HG03521 (cell line): Measurements from ENCODE around the gene ARRDC2.
"Not testable (repeated sequence)": the region's sequence is repeated elsewhere in the genome, so short reads cannot be mapped to it uniquely, and the experiment has no call there.

Source experiments
- ATAC-seq: cut with Tn5 transposase; IDR thresholded peaks from one replicate; pipeline ENCODE4 v1.9.1; 2021; ENCODE audit warnings: mild to moderate bottlenecking, moderate library complexity; ENCODE audit not compliant: unreplicated experiment

ARRDC2 gene

DNA sequence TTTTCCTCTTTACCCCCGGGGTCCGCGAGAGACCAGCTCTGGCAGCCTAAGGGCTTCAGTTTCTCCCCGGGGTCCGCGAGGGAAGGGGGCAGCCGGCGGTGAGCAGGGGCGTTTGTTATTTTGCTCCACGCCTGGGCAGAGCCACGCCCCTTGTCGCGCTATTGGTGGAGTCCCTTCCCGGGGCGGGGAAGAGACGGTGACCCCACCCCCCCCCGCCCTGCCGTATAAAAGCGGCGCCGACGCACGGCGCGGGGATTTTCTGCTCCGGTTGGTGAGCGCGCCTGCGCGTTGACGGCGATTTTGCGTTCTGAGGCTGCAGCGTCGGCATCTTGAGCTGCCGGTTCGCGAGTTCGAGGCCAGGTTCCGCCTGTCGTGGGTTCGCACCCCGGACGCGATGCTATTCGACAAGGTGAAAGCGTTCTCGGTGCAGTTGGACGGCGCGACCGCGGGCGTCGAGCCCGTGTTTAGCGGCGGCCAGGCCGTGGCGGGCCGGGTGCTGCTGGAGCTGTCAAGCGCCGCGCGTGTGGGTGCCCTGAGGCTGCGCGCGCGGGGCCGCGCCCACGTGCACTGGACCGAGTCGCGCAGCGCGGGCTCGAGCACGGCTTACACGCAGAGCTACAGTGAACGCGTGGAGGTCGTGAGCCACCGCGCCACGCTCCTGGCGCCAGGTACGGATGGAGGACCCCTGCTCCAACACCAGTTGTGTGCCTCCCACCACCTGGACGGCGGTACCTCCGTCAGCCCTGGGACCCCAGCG is at the start of gene ARRDC2:
ARRDC2 (plus strand) TSS at position 254 of the 757 bp plus-strand sequence; CDS start at position 395, 141 bp downstream.
- ATAC-seq: peak; percentile 58

DNA sequence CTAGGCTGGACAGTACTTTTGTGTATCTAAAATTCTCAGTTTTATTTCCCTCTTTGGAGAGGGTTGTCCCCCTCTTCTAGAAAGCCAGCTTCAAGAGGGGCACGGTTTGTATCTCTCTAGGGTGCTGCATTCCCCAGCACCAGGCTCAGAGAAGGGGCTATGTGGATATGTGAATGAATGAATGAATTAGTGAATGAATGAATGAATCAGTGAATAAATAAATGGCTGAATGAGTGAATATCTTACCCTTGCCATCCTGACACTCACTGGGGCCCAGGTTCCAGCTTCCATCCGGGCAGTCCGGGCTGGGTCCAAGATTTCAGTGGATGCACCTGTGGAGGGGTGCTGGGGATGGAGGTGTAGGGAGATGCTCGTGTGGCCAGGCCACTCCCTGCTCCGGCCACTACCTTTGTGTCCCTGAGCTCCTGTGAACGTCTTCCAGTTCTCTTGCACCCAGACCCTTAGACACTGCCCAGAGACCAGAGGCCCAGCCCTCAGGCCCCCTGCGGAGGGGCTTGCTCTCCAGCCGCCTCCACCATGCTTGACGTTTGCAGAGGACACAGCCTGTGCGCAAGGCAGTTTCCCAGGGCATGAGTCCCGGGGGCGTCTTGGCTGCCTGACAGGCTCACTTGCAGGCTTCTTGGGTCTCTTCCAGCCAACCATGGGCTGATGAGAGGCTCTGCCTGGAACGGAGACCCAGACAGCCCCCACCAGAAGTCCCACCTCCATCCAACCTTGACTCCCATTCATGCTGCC is 43.9 kb upstream of the ARRDC2 start:
- ATAC-seq: no peak

DNA sequence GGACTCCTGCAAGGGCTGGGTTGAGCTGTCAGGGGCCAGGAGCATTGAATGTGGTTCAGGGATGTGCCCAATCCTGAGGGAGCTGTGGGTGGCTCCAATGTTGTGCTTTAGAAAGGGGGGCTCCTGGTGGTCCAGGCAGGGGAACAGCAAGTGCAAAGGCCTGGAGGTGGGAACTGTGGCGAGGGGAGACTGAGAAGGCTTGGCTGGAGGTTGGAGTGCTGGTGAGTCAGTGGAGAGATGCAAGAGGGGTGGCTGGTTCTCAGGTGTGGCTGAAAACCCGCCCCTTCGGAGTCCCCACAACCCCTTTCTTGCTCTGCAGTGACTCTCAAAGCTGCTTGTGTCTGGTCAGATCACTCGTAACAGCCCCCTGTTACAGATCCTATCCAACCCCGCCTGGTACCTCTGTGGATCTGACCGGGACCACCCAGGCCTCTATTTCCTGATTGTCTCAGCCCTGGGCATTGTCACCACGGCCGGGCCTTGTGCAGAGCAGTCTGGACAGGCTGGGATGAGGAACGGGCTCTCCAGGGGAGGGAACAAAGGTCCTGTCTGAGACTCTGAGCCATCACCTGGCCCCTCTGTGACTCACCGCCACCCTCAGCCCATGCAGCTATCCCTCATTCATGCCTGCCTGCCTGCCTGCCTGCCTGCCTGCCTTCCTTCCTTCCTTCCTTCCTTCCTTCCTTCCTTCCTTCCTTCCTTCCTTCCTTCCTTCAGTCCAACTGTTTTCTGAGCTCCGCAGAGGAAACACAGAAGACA is 42.4 kb upstream of the ARRDC2 start:
- no peak for ATAC-seq

DNA sequence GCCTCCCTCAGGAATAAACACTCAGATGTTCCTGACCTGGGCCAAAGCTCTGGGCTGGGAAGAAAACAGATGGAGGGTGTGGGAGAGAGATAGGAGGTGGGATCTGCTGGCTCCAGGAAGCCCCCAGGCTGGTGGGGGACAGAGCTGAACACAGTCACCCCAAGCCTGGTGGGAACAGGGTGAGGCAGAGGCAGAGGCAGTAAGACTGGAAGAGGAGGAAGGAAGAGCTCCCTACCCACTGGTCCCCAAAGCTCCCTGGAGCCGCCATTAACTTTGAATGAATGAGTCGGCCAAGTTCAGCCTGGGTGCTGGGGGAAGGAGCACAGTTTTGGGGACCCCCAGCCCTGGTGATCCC is 41.9 kb upstream of the ARRDC2 start:
- ATAC-seq: no peak

DNA sequence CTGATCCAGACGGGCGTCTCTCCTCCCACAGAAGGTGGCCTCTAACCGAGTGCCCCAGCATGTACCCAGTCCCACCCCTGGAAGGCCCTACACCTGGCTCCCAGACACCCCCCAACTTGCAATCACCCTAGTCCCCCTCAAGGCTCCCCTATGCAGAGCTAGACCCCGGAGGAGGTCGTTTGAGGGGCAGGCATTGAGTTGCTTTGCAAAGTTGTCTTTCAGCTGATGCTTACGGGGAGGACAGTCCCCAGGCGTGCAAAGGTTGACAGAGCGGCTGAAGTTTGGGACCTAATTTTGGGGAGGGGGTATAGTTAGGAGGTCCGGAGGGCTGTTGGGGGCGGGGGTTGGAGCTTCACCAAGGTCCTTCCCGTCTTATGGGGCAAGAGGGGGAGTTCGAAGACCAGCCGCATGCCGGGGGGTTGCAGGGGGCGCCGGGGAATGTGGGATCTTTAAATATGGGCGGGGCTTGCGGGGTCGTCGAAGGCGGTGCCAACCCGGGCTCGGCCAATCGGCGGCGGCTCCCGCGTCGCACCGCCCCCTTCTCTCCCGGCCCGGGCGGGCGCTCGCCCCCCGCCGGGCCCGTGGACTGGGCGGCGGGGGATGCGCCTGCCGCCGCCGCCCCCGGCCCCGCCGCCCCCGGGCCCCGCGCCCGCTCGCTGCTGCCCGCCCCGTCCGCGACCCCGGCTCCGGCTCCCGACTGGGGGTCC is 41.3 kb upstream of the ARRDC2 start, which contains the start of gene KCNN1:
KCNN1 (plus strand) TSS at position 558 of the 707 bp plus-strand sequence. CDS start 6,782 bp downstream, outside the sequence.
- no peak for ATAC-seq

DNA sequence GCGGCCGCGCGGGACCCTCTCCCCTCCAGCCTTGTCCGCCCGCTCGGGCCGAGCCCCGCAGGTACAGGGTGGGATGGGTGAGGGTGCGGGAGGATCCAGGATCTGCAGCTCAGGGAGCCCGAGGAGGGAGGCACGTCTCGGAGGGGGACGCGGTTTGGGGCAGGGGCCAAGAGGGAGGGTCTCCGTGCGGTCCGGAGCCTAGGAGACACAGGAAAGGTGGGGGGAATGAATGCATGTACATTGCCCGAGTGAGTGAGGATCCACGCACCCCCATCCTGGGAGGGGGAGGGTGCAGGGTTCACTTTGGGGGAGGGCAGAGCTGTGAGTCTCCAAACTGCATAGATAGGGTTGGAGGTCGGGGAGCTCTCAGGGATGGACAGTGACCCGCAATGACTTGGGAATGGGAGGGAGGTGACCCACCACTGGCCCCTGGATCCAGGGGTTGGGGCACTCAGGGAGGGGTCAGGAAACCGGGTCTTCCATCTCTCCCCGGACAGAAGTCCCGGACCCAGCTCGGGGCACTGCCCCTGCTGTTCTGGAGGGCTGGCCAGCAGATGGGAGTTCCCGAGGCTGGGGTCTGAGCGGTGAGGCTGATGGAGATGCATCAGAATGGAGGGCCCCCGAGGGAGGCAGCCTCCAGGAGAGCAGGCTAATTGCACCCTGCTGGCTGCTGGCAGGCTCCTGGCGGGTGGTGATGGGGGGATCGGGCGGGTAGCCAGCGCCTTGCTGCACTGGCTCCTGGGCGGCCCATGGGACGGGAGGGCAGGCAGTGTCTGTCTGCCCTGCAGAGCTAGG is 40.5 kb upstream of the ARRDC2 start:
- no peak for ATAC-seq

DNA sequence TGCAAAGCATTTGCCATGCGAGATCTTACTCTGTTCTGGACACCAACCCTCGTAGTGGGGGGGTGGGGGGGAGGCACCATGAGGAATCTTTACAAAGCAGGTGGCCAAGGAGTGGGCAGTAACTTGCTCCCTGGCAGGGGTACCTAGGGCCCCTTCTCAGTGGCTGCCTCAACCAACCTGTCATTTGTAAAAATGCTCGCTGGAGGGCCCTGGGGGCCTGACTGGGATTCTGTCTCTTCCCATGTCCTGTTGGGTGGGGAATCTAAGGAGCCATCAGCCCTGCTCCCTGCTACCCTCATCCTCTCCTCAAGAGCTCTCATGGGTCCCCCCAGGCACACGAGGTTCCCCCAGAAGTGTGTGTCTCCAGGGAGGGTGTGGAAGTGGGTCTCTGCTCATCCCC is 39.6 kb upstream of the ARRDC2 start:
- ATAC-seq: no peak

DNA sequence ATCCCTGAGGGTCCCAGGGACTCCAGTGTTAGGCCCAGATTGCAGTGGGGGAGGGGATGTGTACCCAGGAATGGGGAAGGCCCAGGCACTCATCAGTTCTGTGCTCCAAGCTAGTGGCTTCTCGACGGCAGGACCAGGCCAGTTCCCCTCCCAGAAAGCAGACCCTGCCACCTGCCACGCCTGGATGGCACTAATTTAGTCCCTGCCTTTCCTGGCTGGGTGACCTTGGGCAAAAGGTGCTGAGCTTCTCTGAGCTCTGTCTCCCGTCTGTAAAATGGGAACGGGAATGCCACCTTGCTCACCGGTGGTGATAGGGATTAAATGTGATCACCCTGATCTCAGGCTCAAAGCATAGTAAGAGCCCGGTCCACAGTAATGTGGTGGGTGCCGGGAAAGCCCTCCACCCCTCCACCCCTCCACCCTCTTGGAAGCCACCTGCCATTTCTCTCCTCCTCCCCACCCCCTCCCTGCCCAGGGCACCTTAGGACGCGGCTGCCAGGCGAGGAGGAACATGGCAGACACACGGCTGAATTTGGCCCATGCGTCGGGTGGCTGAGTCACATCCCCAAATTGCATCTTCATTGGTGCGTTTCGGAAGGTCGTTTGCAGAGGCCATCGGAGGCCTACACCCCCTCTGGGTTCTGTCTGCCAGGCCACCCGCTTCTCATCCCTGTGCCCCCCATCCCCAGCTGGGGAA is 38.7 kb upstream of the ARRDC2 start:
- ATAC-seq: no peak

DNA sequence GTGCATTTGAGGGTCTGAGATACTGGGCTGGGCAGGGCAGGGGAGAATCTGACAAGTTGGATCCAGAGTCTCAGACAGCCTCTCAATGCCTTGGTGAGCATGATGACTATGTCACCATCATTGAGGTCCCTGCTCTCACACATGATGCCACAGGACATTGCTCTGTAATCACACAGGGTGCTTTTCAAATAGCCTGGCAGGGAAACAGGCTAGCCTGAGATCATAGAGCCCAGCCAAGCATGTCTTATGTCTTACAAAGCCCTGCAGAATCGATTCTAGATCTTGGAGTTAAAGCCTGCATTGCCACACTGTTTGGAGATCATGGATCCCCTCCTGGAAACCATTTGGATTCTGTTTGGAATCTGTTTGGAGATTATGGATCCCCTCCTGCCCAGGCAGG is 35.7 kb upstream of the ARRDC2 start:
- ATAC-seq: no peak

DNA sequence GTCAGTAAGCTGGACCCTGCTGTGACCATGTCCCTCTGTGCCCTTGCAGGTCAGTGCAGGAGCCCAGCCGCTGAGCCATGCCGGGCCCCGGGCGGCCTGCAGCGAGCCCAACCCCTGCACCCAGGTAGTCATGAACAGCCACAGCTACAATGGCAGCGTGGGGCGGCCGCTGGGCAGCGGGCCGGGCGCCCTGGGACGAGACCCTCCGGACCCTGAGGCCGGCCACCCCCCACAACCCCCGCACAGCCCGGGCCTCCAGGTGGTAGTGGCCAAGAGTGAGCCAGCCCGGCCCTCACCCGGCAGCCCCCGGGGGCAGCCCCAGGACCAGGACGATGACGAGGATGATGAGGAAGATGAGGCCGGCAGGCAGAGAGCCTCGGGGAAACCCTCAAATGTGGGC is 34.2 kb upstream of the ARRDC2 start:
- no peak for ATAC-seq

DNA sequence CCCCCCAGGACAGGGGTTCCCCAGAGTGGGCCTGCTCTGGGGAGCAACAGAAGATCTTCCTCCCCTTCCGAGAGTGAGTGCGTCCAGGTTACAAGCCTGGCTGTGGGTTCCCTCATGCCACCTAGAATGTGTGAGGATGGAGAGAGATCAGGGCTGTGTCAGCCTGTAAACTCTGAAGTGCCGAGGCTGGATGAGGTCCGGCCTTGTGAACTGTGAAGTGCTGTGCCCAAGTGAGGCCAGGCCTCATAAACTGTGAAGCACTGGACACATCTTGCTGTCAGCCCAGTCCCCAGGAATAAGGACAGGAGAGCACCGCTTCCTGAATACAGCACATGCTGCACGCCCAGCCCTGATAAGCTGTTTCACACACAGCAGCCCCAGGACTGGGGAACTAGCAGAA is 33.4 kb upstream of the ARRDC2 start:
- no peak for ATAC-seq

DNA sequence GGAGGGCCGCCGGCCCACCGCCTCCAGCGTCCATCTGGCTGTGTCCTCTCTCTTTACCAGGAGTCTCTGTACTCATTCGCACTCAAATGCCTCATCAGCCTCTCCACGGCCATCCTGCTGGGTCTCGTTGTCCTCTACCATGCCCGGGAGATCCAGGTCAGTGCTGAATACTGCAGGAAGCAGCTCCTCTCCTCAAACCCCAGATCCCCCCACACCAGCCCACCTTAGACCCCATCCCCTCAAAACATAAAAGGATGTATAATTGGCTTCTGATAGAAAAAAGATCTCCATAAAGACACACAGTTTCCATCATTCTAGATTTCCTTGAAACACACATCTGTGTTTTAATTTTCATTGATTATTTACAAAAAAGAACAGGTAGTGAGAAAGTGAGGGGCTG is 32.9 kb upstream of the ARRDC2 start:
- ATAC-seq: no peak

DNA sequence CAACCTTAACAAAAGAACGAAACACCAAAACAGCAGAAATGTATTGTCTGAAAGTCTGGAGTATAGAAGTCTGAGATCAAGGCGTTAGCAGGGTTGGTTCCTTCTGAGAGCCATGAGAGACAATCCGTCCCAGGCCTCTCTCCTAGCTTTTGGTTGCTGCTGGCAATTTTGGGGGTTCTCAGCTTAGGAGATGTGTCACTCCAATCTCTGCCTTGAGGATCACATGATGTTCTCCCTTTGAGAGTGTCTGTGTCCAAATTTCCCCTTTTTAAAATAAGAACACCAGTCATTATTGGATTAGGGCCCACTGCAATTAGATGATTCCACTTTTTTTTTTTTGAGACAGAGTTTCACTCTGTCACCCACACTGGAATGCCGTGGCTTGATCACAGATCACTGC is 30.9 kb upstream of the ARRDC2 start:
- ATAC-seq: no peak

DNA sequence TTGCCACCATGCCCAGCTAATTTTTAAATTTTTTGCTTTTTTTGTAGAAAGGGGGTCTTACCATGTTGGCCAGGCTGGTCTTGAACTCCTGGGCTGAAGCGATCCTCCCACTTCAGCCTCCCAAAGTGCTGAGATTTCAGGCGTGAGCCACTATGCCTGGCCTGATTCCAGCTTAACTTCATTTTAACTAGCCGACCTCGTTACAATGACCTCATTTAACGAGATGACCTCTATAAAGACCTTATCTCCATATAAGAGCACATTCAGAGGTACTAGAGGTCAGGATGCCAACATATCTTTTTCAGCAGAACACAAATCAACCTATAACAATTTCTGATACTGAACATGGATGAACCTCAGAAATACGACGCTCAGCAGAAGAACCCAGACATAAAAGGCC is 30.5 kb upstream of the ARRDC2 start:
- no peak for ATAC-seq

DNA sequence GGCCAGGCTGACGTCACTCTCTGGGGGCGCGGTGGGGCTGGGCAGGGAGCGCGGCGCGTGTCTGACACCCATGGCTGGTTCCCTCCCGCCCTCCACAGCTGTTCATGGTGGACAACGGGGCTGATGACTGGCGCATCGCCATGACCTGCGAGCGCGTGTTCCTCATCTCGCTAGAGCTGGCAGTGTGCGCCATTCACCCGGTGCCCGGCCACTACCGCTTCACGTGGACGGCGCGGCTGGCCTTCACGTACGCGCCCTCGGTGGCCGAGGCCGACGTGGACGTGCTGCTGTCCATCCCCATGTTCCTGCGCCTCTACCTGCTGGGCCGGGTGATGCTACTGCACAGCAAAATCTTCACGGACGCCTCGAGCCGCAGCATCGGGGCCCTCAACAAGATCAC is 26.4 kb upstream of the ARRDC2 start:
- ATAC-seq: no peak

DNA sequence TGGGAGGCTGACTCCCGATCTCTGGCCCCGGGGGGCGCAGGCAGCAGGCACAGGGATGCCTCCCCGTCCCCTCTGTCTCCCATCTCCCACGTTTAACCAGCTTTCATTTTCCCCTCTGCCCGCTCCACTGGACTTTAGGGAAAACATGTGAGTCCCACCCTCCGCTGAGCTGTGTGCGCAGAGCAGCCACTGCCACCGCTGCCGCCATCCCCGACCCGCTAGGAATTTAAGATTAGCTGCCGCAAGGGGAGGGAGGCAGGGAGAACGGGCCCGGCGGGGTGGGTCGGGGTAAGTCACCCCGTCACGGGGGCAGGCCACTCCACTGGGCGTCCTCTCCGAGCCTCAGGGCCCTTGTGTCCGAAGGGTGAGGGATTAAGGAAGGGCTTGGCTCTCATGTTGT is 25.5 kb upstream of the ARRDC2 start:
- ATAC-seq: no peak

DNA sequence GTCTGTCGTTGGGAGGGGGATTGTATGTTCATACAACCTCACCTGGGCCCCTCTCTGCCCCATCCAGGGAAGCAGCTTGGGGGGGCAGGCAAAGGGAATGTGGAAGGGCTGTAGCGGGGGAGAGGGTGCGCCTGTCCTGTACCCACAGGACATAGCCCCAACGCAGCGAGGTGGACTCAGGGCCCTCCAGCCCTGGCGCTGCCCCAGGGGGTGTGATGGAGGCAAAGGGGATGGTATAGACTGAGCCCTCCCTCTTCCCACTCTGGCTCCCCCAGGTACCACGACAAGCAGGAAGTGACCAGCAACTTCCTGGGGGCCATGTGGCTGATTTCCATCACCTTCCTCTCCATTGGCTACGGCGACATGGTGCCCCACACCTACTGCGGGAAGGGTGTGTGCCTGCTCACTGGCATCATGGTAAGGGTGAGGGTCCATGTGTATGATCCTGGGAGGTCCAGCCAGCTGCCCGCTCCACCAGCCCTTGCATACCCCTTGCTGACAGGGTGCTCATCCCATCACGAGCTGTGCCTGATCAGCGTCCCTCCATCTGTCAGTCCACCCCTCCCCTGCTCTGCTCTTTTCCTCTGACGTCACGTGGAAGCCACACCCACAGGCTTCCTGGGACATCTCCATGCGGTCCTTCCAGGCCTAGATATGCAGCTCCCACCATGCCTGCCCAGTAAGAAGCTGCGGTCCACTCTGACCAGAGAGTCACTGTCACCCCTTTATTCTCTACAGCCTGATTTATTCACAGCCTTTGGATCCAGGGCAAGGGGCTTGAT is 22.7 kb upstream of the ARRDC2 start:
- no peak for ATAC-seq

DNA sequence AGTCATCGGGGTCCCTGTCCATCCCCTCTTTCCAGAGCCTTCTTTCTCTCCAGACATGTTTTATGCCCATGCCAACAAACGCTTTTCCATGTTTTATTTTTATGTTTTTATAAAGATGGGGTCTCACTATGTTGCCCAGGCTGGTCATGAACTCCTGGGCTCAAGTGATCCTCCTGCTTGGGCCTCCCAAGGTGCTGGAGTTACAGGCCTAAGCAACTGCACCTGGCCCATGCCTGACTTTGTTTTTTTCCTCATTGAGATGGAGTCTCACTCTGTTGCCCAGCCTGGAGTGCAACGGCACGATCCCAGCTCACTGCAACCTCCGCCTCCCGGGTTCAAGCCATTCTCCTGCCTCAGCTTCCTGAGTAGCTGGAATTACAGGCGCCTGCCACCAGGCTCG is 21.4 kb upstream of the ARRDC2 start:
- not testable (repeated sequence) for ATAC-seq

DNA sequence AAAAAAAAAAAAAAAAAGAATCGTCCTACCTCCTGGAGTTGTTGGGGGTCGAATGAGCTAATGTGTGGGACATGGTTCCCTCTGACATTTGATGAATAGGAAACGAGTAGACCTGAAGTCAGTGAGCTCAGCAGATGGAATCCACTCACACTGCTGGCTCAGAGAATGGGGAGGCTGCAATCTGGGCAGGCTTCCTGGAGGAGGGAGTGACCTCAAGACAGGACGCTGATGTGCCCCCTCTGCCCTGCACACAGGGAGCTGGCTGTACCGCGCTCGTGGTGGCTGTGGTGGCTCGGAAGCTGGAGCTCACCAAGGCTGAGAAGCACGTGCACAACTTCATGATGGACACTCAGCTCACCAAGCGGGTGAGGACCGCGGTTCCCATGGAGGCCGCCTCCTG is 19.8 kb upstream of the ARRDC2 start:
- no peak for ATAC-seq
